ENCODE measurements around the gene WDR45.

The WDR45 gene

GRCh38 chrX:49042581-49043219 lies 37.0 kb downstream of the WDR45 start:
- no peak for DNase-seq

DNA sequence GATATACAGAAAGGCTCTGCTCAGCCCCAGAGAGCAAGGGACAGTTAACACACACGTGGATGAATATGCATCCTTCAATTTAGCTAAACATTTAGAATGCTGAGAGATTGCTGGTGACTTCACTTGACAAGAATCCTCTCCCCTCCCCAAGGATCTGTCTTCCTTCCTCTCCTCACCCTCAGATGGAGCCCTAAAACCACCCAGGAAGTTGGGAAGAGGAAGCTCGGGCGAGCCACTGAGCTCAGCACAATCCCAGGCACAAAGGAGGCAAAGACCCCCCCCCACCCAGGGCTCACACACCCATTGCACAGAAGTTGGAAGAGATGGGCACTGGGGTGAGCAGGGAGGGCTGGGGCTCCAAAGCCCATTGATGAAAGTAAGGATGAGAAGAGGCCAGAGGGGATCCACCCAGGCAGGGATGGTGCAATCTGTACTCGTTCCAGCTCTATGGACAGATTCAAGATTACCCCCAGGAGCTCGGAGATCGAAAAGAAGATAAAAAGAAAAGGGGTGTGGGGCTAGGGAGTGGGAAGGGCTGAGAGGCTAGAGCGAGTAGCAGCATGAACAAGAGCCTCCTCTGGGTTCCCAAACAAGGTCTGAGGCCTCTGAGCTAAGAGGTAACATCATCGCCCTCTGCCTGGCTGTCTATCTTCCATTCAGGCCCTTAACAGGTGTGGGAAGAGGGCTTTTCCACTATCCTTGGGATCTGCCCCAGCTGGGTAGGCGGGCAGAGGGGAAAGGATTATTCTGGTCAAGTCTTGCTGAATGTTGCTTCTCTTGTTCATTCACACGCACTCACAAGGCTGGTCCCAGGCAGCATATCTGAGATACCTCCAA lies 37.7 kb downstream of the WDR45 start:
- DNase-seq = no peak

- DNase-seq = no peak
Observed at GRCh38 chrX:49040376-49040955, 39.2 kb downstream of the WDR45 start.

DNA sequence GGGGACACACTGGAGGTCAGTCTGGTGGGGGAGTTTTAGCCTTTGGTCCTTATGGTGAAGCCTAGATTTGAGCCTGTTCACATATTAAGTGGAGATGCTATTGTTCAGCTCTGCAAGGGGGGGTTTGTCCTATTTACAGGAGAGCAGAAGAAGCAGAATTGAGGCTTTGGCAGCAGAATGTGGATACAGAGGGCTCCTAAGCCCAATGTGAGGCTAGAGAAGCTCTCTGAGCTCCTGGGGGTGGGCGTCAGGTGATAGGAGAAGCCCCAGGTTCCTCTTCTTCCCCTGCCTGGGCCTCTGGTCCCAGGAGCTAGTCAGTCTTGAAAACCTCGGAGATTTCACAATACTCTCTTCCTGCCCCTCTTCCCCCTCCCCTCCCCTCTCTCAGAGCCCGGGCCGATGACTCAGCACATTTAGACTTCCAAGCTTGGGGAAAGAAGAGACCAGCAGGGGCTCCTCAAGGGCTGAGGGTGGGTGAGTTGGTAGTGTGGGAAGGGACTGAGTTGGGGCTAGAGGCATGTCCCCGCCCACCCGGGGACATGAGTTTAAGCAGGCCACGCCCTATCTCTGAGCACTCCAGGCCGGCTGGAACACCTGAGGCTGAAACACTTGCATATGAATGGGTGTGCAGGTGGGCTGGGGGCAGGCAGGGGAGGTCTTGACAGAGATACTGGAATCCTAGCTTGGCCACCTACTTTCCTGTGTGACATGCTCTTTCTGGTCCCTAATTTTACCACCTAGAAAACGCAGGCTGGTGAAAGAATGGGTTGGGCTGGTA lies 39.9 kb downstream of the WDR45 start:
- DNase-seq = no peak

- no peak for DNase-seq
Observed at GRCh38 chrX:49037883-49038475, 41.7 kb downstream of the WDR45 start.

DNA sequence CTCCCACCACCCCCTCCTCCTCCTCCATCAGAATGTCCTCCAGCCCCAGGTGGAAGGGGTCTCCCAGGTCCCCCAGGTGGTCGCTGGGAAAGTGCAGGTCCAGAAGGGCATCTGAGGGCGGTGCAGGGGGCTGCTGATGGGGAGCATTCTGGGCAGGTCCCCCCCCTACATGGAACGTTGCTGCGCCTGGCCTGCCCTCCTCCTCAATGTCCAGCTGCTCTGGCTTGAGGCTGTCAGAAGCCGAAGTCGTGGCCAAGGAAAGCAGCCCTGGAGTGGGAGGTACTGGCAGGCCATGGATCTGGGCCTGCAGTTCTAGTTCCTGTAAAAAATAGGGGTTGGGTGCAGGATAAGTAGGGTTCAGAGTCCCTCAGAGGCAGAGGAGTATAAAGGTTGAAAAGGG lies 49.4 kb downstream of the WDR45 start:
- DNase-seq = no peak

GRCh38 chrX:49029876-49030275 lies 49.8 kb downstream of the WDR45 start:
- no peak for DNase-seq
